ENCODE measurements around the gene ZDHHC13.

ZDHHC13 gene

GRCh38 chr11:19116971-19117759 lies at the start of gene ZDHHC13:
ZDHHC13 (plus strand) TSS chr11:19117168; CDS start chr11:19117250, 82 bp downstream.
- DNase-seq (ENCODE audit: low spot score) = peak; percentile 98

GRCh38 chr11:19071255-19071654 lies 45.7 kb upstream of the ZDHHC13 start:
- DNase-seq (ENCODE audit: low spot score) = peak; percentile 78

GRCh38 chr11:19072464-19072863 lies 44.5 kb upstream of the ZDHHC13 start:
- no peak for DNase-seq (ENCODE audit: low spot score)

GRCh38 chr11:19073454-19074415 lies 43.2 kb upstream of the ZDHHC13 start:
- DNase-seq (ENCODE audit: low spot score) = no peak

GRCh38 chr11:19075636-19076035 lies 41.3 kb upstream of the ZDHHC13 start:
- no peak for DNase-seq (ENCODE audit: low spot score)

- peak; percentile 79 for DNase-seq (ENCODE audit: low spot score)
Observed at GRCh38 chr11:19076744-19077589, 40.0 kb upstream of the ZDHHC13 start.

GRCh38 chr11:19077965-19078364 lies 39.0 kb upstream of the ZDHHC13 start:
- no peak for DNase-seq (ENCODE audit: low spot score)

- DNase-seq (ENCODE audit: low spot score) = no peak
Observed at GRCh38 chr11:19079643-19080440, 37.1 kb upstream of the ZDHHC13 start.

- DNase-seq (ENCODE audit: low spot score) = no peak
Observed at GRCh38 chr11:19080579-19080993, 36.4 kb upstream of the ZDHHC13 start.

GRCh38 chr11:19083166-19083565 lies 33.8 kb upstream of the ZDHHC13 start:
- DNase-seq (ENCODE audit: low spot score) = no peak

- no peak for DNase-seq (ENCODE audit: low spot score)
Observed at GRCh38 chr11:19084661-19085315, 32.2 kb upstream of the ZDHHC13 start.

- DNase-seq (ENCODE audit: low spot score) = no peak
Observed at GRCh38 chr11:19087658-19088057, 29.3 kb upstream of the ZDHHC13 start.

GRCh38 chr11:19088791-19089190 lies 28.2 kb upstream of the ZDHHC13 start:
- no peak for DNase-seq (ENCODE audit: low spot score)

GRCh38 chr11:19089421-19089820 lies 27.5 kb upstream of the ZDHHC13 start:
- DNase-seq (ENCODE audit: low spot score) = no peak

GRCh38 chr11:19091366-19091765 lies 25.6 kb upstream of the ZDHHC13 start:
- DNase-seq (ENCODE audit: low spot score) = no peak

- DNase-seq (ENCODE audit: low spot score) = no peak
Observed at GRCh38 chr11:19092342-19092741, 24.6 kb upstream of the ZDHHC13 start.

- no peak for DNase-seq (ENCODE audit: low spot score)
Observed at GRCh38 chr11:19092850-19093249, 24.1 kb upstream of the ZDHHC13 start.

GRCh38 chr11:19093976-19094375 lies 23.0 kb upstream of the ZDHHC13 start:
- DNase-seq (ENCODE audit: low spot score) = no peak

- DNase-seq (ENCODE audit: low spot score) = no peak
Observed at GRCh38 chr11:19094859-19095258, 22.1 kb upstream of the ZDHHC13 start.

- no peak for DNase-seq (ENCODE audit: low spot score)
Observed at GRCh38 chr11:19099093-19099492, 17.9 kb upstream of the ZDHHC13 start.

- DNase-seq (ENCODE audit: low spot score) = no peak
Observed at GRCh38 chr11:19100885-19101284, 16.1 kb upstream of the ZDHHC13 start.

Measured in D341Med (cell line).